Measurements from ENCODE around the gene IDH2.
A peak's percentile ranks its signal among the peaks of the same experiment; 100 is the strongest.
"Not testable (repeated sequence)": the region's sequence is repeated elsewhere in the genome, so short reads cannot be mapped to it uniquely, and the experiment has no call there.

IDH2 gene

DNA sequence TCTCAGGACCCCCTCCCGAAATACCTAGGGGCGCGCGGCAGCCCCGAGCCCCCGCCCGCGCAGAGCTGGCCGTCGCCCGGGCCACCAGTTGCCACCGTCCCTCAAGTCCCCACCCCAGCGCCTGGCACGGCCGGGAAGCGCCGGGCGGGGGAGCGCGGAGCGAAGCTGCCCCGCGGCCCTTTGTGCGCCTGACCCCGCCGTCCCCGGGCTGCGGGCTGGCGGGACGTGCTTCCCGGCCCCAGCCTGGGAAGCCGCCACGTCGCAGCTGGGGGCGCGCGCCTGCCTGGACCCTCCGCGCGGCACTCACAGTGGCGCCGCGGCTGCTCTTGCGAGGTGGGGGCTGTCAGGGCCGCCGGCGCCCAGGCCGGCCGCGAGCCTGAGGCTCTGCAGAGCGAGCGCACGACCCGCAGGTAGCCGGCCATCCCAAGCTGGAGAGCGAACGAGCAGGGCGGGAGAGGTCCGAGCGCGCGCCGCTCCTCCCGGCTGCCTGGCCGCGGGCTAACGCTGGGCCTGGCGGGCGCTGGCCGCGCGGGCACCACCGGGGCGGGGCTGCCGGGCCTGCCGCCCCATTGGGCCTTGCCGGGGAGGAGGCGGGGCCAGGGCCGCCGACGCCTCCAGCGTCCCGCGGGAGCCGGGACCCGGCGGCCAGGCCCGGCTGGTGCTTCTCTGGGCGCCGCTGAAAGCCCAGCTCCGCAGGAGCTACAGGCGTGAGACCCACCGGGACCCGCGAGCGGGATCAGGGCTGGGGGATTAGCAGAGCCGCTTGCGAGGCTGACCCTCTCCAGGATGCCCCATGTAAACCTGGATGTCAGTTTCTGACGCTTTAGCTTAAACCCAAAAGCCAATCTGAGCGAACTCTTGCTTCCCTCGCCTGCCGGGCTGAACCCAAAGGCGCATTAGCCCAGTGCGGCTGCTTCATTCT, at the start of gene IDH2:
Gene IDH2, minus strand, starts transcription at position 500 of the 922 bp plus-strand sequence. Its CDS starts 78 bp downstream, at position 422.
- DNase-seq (ENCODE audit: low read depth in 2 of 2) = peak in 1 of 2 experiments; percentile 34

GRCh38 chr15:90150551-90150950, 48.3 kb upstream of the IDH2 start:
- DNase-seq (ENCODE audit: low read depth in 2 of 2) = not testable (repeated sequence)

- no peak for DNase-seq (ENCODE audit: low read depth in 2 of 2)
These were observed 47.5 kb upstream of the IDH2 start for GRCh38 chr15:90149609-90150340.

DNA sequence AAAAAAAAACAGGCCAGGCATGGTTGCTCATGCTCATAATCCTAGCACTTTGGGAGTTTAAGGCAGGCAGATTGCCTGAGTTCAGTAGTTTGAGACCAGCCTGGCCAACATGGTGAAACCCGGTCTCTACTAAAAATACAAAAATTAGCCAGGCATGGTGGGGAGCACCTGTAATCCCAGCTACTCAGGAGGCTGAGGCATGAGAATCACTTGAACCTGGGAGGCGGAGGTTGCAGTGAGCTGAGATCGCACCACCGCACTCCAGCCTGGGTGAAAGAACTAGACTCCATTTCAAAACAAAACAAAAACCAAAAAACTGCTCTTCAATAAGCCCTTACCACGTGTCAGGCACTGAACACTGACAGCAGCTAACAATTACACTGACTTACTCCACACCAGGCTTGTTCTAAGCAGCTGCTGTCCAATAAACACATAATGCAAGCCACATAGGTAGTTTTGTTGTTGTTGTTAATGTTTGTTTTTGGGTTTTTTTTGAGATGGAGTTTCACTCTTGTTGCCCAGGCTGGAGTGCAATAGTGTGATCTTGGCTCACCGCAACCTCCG, 44.0 kb upstream of the IDH2 start:
- not testable (repeated sequence) for DNase-seq (ENCODE audit: low read depth in 2 of 2)

- no peak for DNase-seq (ENCODE audit: low read depth in 2 of 2)
These were observed 43.5 kb upstream of the IDH2 start for GRCh38 chr15:90145761-90146160.

DNA sequence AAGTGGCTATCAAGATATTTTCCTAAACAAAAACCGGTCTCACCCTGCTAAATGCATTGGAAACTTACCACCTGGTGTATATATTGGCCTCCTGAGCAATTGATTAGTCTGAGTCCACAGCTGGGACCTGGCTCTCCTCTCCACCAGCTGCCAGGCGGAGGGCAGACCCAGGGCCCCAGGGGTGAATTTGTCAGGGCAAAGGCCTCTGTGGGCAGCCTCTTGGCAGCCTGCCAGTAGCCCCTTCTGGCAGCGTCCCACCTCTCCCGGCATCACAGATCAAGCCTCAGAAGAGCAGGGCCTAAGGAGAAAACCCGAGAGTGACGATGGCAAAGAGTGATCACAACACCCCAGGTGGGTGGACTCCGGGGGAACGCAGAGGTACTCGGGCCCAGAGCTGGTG, 43.0 kb upstream of the IDH2 start:
- no peak for DNase-seq (ENCODE audit: low read depth in 2 of 2)

- no peak for DNase-seq (ENCODE audit: low read depth in 2 of 2)
These were observed 40.9 kb upstream of the IDH2 start for GRCh38 chr15:90143166-90143655.

DNA sequence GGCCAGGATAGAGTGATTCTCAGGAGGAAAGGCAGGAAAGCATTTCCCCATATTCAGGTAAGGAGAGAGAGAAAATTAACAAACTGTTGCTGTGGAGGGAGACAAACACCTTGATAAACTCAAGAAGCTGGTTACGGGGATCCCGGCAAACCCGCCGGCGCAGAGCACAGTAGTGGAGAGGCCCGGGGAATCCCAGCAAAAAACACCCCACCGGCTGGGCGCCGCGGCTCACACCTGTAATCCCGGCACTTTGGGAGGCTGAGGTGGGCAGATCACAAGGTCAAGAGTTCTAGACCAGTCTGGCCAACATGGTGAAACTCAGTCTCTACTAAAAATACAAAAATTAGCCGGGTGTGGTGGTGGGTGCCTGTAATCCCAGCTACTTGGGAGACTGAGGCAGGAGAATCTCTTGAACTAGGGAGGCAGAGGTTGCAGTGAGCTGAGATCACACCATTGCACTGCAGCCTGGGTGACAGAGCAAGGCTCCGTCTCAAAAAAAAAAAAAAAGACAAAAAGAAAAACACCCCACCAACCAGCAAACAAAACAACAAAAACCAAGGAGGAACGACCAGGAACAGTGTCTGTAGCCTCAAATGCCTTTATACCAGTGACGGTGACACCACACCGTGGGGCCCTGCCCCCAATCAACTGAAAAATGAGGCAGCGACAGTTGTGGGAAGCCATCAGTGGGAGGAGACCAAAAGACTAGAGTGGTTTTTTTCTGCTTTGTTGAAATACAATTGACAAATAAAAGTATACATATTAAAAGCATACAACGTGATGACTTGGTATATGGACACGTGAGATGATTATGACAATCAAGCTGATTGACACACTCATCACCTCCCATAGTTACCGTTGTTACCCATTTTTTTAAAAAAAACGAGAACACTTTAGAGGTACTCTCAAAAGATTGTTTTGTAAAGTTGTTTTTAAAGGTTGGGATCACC, 40.2 kb upstream of the IDH2 start:
- no peak for DNase-seq (ENCODE audit: low read depth in 2 of 2)

DNA sequence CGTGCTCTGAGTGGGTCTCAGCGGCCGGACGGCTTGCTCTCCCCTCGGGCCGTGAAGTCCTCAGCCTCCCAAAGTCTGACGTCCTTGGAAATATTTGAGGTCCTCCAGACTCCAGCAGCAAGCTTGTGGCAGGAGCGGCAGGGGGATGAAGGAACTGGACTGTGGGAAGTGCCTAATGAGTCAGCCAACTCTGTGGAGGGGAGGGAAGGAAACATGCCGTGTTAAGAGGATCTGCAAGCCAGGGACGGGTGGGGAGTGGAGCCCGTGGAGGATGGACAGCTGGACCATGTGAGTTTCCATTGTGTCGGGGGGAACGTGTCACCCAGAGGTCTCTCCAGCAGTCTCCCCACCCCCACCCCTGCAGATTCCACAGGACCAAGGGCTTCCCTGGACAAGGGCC, 39.4 kb upstream of the IDH2 start:
- no peak for DNase-seq (ENCODE audit: low read depth in 2 of 2)

DNA sequence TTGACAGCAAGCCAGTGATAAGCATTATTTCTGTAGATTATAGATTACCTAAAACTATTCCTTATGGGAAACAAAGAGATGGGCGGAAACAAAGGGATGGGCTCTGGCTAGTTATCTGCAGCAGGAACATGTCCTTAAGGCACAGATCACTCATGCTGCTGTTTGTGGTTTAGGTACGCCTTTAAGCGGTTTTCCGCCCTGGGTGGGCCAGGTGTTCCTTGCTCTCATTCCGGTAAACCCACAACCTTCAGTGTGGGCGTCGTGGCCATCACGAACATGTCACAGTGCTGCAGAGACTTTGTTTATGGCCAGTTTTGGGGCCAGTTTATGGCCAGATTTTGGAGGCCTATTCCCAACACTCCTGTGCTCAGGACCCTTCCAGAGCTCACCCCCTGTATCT, 37.3 kb upstream of the IDH2 start:
- DNase-seq (ENCODE audit: low read depth in 2 of 2) = not testable (repeated sequence)

GRCh38 chr15:90138071-90138833, 36.0 kb upstream of the IDH2 start:
- DNase-seq (ENCODE audit: low read depth in 2 of 2) = no peak

- no peak for DNase-seq (ENCODE audit: low read depth in 2 of 2)
These were observed 30.2 kb upstream of the IDH2 start for GRCh38 chr15:90132437-90132836.

- DNase-seq (ENCODE audit: low read depth in 2 of 2) = no peak
These were observed 29.6 kb upstream of the IDH2 start for GRCh38 chr15:90131848-90132247.

GRCh38 chr15:90130291-90130690, 28.0 kb upstream of the IDH2 start:
- no peak for DNase-seq (ENCODE audit: low read depth in 2 of 2)

DNA sequence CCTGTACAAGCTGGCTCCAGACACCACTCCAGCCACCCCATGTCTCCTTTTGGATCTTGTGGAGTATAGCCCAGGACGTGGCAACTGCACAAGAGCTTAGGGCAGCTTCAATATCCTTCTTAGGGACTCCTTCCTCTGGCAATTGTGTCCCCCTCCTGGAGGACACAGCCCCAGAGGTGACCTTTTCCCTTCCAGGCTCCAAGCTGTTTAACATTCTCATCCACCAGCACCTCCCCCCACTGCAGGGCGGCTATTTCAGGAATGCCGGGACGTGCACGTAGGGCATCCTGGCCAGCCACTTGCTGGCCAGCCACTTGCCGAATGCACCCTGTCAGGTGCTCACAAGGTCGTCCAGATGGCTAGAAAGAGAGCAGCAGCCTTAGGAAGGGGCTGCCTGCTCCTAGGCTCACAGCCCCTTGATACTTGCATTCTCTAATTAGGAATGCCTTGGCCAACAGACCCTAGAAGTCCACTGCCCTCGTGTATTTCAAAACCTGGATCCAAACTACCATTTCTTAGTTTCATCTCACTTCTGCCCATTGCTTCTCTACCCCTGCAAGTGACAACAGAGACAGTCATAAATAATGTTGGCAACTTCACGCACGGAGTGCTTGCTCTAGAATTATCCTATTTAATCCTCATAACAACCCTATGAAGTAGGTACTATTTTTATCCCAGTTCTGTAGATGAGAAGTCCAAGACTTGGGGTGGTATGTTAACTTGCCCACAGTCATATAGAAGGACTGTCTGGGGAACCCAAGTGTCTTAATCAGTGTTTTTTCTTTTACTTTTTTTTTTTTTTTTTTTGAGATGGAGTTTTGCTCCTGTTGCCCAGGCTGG, 24.5 kb upstream of the IDH2 start:
- DNase-seq (ENCODE audit: low read depth in 2 of 2) = no peak

DNA sequence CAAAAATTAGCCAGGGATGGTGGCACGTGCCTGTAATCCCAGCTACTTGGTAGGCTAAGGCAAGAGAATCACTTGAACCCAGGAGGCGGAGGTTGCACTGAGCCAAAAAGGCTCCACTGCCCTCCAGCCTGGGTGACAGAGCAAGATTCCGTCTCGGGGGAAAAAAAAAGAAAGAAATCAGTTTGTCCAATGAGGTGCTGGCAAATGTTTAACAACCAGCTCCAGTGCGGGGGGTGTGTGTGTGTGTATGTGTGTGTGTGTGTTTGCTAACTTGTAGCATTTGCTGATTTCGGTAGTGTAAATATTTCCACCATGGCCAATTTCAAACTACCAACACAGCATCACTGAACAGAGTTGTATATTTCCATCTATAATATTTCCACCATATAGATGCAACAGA, 23.8 kb upstream of the IDH2 start:
- DNase-seq (ENCODE audit: low read depth in 2 of 2) = no peak

DNA sequence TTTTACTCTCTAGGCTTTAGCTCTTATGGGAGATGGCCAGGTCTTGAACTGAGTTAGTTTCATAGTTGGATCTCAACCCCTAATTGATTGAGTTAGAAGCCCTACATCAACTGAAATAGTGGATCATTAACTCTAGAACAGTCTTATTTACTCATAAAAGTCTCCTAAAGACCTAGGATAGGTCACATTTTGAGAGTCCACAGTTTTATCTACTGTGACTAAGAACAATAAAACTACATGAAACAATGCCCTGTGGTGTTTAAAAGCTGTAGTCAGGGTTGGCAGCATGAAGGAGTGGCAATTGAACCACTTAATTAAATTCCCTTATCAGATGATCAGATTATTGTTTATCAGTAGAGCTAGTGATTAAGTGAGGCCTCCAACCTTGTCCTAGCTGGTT, 22.2 kb upstream of the IDH2 start:
- no peak for DNase-seq (ENCODE audit: low read depth in 2 of 2)

- no peak for DNase-seq (ENCODE audit: low read depth in 2 of 2)
These were observed 18.8 kb upstream of the IDH2 start for GRCh38 chr15:90121086-90121485.

DNA sequence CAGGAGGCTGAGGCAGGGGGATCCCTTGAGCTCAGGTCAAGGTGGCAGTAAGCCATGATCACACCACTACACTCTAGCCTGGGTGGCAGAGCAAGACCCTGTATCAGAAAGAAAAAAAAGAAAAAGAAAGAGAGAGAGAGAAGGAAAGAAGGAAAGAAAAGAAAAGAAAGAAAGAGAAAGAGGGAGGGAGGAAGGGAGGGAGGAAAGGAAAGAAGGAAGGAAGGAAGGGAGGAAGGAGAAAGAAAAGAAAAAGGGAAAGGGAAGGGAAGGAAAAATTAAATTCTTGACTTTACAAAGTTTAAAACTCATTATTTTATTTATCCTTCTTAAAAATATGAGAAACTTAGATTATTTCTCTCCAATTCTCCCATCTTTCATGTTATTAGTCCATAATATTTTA, 17.1 kb upstream of the IDH2 start:
- DNase-seq (ENCODE audit: low read depth in 2 of 2) = no peak

- DNase-seq (ENCODE audit: low read depth in 2 of 2) = no peak
These were observed 13.5 kb upstream of the IDH2 start for GRCh38 chr15:90115783-90116182.
